Retina (tissue), 1 donor: ENCODE measurements around the gene TTC23.

Experiments used
- DNase-seq: peaks from one replicate; pipeline ENCODE4 v3.0.0-alpha.2; 2016

The TTC23 gene

DNA sequence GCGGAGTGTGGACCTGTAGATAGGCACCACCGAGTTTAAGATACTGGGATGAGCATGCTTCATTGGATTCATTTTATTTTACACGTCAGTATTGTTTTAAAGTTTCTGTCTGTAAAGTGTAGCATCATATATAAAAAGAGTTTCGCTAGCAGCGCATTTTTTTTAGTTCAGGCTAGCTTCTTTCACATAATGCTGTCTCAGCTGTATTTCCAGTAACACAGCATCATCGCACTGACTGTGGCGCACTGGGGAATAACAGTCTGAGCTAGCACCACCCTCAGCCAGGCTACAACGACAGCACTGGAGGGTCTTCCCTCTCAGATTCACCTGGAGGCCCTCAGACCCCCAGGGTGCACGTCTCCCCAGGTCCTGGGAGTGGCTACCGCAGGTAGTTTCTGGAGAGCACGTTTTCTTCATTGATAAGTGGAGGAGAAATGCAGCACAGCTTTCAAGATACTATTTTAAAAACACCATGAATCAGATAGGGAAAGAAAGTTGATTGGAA, 115.0 kb downstream of the TTC23 start:
- no peak for DNase-seq

DNA sequence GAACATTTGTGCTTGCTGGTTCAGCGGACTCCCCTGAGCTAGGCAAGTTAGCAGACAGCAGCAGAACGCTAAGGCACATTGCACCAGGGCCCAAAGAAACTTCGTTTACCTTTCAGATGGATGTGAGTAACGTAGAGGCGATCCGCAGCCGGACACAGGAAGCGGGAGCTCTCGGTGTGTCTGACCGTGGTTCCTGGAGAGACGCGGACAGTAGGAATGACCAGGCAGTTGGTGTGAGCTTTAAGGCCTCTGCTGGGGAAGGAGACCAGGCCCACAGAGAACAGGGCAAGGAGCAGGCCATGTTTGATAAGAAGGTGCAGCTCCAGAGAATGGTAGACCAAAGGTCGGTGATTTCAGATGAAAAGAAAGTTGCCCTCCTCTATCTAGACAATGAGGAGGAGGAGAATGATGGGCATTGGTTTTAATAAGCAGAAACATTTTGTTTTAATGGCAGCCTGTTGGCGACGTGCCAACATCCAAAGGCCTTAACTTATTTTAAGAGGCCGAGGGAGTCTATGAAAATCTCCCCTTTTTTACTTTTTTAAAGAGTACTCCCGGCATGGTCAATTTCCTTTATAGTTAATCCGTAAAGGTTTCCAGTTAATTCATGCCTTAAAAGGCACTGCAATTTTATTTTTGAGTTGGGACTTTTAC, 116.6 kb downstream of the TTC23 start:
- DNase-seq: no peak

DNA sequence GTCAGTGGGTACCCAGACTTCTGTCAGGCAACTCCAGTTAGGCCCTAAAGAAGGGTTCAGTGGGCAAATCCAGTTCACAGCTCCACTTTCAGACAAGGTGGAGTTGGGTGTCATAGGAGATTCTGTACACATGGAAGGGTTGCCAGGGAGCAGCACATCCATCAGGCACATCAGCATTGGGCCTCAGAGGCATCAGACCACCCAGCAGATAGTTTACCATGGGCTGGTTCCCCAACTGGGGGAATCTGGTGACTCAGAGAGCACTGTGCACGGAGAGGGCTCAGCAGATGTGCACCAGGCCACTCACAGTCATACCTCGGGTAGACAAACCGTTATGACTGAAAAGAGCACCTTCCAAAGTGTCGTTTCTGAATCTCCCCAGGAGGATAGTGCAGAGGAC, 117.3 kb downstream of the TTC23 start:
- no peak for DNase-seq

DNA sequence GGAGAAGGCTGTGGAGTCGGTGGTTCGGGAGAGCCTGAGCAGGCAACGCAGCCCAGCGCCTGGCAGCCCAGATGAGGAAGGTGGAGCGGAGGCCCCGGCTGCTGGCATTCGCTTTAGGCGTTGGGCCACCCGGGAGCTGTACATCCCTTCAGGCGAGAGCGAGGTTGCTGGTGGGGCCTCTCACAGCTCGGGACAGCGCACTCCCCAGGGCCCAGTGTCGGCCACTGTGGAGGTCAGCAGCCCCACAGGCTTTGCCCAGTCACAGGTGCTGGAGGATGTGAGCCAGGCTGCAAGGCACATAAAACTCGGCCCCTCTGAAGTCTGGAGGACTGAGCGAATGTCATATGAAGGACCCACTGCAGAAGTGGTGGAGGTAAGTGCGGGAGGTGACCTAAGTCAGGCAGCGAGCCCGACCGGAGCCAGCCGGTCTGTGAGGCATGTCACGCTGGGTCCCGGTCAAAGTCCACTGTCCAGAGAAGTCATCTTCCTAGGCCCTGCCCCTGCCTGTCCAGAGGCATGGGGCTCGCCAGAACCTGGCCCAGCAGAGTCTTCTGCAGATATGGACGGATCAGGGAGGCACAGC, 117.8 kb downstream of the TTC23 start:
- no peak for DNase-seq

- no peak for DNase-seq
Observed at GRCh38 chr15:99130765-99131440, 118.5 kb downstream of the TTC23 start.

DNA sequence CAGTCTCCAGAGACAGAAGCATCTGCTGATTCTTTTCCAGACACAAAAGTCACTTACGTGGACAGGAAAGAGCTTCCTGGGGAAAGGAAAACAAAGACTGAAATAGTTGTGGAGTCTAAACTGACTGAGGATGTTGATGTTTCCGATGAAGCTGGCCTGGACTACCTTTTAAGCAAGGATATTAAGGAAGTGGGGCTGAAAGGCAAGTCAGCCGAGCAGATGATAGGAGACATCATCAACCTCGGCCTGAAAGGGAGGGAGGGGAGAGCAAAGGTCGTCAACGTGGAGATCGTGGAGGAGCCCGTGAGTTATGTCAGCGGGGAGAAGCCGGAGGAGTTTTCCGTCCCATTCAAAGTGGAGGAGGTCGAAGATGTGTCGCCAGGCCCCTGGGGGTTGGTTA, 119.1 kb downstream of the TTC23 start:
- no peak for DNase-seq

- DNase-seq: no peak
Observed at GRCh38 chr15:99129644-99130043, 119.7 kb downstream of the TTC23 start.

DNA sequence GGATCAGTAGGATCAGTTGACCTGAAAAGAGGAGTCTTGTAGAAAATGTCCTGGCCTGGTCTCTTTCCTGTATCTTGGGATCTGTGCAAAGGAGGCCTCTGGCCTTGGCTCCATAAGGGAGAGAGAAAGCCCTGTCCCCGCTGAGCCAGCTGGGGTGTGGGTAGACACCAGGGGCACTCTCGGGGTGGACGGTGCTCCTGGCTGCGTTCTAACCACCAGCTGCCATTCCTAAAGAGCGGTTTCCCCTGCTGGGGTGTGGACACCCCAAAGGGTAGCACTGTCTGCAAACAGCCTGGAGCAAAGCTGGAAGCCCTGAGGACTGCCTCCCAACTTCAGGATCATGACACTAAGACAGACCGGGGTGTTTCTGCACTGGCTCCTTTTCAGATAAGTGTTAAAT, 121.0 kb downstream of the TTC23 start:
- no peak for DNase-seq

GRCh38 chr15:99127773-99128172, 121.6 kb downstream of the TTC23 start:
- DNase-seq: no peak

GRCh38 chr15:99126930-99127329, 122.5 kb downstream of the TTC23 start:
- no peak for DNase-seq

- no peak for DNase-seq
Observed at GRCh38 chr15:99126131-99126588, 123.2 kb downstream of the TTC23 start.

DNA sequence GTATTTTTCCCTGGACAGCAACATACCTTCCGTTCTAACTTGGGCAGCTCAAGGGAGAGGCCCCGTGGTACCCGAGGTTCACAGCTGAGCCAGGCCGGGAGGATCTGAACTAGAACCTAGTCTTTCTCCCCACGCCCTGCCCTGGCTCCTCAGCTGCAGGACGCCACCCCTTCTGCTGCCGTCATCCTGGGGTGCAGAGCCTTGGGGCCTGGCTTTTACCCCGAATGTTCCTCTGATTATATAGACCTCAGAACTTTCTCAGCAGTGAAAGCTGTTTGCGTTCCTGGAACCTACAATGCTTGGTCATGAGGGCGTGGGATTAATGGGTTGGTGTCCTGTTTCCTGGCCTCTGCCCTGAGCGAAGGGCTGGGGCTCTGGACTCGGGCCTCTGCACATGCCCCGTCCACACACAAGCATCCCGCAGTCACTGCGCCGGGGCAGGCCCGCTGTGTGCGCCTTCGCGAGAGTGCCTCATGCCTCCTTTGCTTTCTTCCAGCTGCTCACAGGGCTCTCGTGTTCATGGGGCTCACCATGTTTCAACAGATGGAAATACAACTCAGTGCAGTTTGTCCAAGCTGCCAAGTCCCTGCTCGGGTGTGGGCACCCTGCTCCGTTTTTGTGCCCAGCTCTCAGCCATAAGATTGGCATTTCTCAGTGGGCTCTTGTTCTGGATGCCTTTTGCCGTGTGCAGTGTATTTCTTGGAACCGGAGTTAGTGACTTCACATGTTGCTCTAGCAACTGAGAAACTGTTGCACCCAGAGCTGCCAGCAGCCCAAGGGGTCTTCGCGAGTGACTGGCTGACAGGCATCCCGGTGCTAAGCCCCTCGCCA, 124.1 kb downstream of the TTC23 start:
- DNase-seq: no peak

- no peak for DNase-seq
Observed at GRCh38 chr15:99124641-99125040, 124.7 kb downstream of the TTC23 start.

DNA sequence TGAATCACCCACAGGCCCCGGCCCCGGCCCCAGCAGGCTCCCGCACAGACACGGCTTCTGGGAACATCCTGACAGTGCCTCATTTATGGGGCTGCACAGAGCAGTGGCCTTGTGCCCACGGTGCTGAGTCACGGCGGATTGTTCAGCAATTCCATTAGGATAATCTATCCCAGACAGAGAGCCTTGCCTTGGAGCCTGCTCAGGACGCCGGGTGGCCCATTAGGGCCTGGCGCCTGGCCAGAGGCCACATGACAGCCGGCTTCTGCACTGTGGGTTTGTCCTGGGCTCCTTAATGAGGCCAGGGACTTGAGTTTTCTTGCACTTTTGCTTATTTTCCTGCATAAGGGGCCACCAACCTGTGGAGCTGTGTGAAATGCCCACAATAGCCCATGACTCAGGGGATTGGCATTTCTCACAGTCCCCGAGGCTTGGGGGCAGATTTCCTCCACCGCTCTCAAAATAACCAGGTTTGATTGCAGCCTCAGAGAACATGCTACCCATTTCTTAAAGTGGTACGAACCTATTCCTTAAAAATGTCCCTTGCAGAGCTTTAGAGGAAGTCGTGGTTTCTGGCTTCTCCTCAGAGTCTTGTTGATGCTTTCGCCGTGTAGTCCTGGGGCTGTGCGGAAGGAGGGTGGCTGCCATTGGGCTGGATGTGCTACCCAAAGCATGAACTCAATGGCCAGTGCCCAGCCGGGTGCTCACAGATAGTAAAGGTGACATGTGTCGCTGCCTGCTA, 125.5 kb downstream of the TTC23 start:
- peak; percentile 85 for DNase-seq

GRCh38 chr15:99122831-99123712, 126.3 kb downstream of the TTC23 start:
- no peak for DNase-seq

GRCh38 chr15:99121691-99122410, 127.5 kb downstream of the TTC23 start:
- DNase-seq: no peak

DNA sequence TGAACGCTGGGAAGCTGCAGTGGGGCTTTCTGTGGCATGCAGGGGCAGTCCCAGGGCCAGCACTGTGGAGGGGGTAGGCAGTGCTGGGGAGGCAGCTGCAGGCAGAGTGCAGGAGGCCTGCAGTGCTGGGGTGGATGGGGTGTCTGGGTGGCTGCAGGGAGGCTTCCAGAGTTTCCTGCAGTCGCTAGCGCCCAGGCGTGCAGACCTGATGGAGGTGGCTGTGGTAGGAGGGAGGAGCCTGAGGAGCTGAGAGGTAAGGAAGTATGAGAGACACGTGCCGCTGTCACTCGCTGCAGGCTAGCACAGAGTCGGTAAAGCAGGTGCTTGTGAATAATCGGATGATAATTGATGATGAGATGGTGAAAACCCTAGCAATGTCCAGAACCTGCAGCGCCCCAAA, 128.2 kb downstream of the TTC23 start:
- DNase-seq: no peak

GRCh38 chr15:99120050-99120777, 129.2 kb downstream of the TTC23 start:
- DNase-seq: no peak

GRCh38 chr15:99118801-99119546, 130.4 kb downstream of the TTC23 start:
- no peak for DNase-seq
